Adrenal gland (tissue), 5 donors: ENCODE data around the gene CORO7.

ENCODE experiments used
- CTCF ChIP-seq, 6 experiments: fragments of 450-650 bp in 4 of 6; fragments of 200-600 bp in 2 of 6; sonication (generic) in 1 of 6; IDR thresholded peaks; 1 replicate in 5 of 6; 2 replicates in 1 of 6; pipeline versions ENCODE4 v1.5.1 to v1.8.0; 2016 to 2021; ENCODE audit warnings: antibody characterized with exemption in 6 of 6, mild to moderate bottlenecking in 2 of 6, moderate library complexity in 1 of 6
- POLR2A ChIP-seq, 2 donors: fragments of 450-650 bp; IDR thresholded peaks; one replicate each; pipeline ENCODE4 v1.6.1; 2017; ENCODE audit warnings: antibody characterized with exemption in 2 of 2, mild to moderate bottlenecking in 2 of 2, moderate library complexity in 1 of 2
- donor health status: DM: no; HTN: no; CAD: no.

- no peak for TF ChIP-seq CTCF (IDR thresholded peaks at IDR 0.05)
- no peak for TF ChIP-seq POLR2A (IDR thresholded peaks at IDR 0.05)
Measured at GRCh38 chr16:4367393-4367856, 49.0 kb downstream of the CORO7 start.
